Amygdala (tissue), 56 donors: ENCODE data around the gene CABP7.
"Not testable (repeated sequence)": the region's sequence is repeated elsewhere in the genome, so short reads cannot be mapped to it uniquely, and the experiment has no call there.

Source experiments
- DNase-seq, 56 donors: peaks; one replicate each; lab custom pipeline; 2025; lab: John Stamatoyannopoulos, UW

The CABP7 gene

DNA sequence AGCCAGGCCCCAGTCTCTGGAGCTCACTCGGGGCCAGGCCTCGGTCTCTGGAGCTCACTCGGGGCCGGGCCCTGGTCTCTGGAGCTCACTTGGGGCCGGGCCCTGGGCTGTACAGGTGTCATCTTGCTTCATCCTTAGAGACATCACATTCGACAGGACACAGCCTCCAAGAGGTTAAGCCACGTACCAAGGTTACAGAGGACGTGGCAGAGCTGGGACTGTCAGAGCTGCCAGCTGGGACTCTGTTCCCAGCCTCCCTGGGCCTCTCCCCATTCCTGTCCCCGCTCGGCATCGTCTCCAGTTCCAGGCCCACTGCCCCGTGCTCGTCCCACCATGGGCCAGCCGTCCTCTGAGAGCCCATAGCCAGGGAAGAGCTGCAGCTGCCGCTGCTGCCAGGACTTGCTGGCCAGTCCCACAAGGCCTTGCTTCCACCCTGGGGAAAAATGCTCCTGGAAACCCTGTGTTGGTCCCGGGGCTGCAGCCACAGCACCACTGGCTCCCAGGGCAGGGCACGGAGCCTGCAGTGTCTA is 19.6 kb downstream of the CABP7 start:
- no peak for DNase-seq

DNA sequence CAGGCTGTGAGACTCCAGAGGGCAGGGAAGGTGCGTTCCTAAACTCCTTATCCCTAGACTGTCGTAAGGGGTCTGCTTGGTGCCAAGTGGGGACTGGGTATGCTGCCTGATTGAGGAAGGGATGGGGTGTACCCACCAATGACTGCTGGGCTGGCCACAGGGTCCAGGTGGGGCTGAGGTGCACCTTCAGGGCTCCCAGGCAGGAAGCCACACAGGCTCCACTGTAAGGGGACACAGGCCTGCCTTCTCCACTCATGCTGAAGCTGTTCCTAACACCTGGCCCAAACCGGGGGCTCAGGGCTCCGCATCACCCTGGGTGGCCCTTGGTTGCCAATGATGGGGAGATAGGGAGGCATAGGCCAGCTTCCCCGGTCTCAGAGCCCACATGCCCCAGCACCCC is 20.4 kb downstream of the CABP7 start:
- no peak for DNase-seq

DNA sequence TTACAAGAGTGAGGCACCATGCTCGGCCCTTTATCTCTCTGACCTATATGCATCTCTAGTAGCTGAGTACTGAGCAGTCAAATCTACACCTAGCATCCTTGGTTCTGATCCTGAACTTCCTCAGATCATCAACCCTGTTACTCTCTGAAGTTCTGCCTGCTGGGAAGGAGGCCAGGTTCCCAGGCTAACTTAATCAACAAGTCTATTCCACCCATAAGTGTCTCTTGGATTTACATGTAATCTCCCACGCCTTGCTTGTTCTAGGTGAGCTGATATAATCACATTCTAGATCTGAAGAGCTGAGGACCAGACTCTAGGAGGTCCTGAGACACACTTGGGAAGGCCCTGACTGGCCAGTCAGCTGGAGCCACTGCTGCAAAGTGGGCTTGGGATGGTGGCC is 22.1 kb downstream of the CABP7 start:
- DNase-seq = no peak

DNA sequence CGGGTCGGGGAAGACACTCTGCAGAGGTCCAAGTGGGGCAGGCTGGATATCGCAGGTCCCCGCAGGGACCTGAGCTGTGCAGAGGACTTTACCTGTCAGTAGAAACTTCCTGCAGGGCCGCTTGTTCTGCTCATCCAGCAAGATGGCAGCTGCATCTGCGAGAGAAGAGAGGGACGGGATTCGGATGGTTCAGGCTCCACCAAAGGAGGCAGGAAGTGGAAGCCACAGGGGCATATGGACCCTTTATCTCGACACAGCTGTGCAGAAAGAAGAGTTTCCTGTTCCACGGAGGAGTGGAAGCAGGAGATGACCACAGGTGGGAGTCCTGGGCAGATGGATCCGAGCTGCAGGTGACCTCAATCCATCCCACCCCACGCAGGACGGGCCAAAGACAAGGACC is 22.5 kb downstream of the CABP7 start:
- no peak for DNase-seq

DNA sequence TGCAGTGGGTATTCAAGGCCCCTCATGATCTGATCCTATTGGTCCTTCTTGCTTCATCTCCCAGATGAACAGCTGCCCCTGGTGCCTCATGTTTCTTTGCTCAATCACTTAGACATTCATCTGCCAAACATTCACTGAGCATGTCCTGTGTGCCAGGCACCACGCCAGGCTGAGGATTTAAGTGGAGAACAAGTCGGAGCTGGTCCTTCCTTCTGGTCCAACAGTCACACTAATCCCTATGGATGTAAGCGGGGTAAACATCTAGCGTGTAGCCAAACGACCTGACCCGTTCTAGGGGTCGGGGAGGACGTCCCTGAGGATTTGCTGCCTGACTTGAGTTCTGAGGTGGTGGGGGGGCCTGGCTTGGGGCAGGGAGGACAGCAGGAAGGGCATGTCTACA is 25.1 kb downstream of the CABP7 start:
- DNase-seq = peak in 10 of 56 donors; percentile 6 to 18 (median 11)

DNA sequence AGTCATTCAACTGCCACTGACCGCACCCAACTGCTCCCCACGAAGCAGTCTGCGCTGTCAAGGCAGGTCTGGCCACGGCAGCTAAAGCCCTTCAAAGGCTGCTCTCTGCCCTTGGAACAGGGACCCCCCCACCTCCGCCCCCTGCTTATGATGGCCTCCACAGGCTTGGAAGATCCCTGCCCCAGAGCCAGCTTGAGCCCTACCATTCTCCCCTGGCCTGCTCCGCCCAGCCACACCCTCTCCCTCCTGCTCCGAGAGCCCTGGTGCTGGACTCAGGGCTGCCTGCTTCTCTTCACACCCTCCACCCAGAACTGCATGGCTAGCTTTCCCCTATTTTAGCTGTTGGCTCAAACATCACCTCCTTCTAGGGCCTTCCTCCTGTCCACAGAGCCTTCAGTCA is 28.0 kb downstream of the CABP7 start:
- no peak for DNase-seq

DNA sequence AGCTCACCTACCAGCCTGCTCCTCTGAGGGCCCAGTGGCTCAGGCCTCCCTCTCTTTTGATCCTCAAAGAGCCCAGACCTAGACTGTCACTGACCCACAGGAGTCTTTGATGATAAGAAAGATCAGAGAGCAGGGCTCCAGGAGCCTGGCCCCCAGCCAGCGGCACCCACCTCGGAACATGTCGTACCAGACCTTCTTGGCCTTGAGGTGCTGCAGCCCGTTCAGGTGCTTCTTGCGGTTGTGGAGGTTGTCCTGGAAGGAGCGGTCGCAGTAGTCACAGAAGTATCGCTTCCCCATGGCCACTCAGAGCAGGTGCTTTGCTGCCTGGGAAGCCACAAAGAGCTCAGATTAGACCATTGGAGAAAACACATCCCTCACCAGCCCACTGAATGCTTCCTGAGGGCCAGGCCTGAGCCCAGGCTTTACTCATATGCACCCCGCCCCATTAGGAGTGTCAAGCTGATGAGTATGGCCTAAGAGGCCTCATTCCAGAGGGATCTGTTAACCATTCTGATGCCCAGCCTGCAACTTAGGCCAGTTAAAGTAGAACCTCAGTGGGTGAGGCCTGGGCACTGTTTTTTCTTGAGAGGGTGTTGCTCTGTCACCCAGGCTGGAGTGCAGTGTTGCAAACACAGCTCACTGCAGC is 28.6 kb downstream of the CABP7 start:
- DNase-seq = no peak

DNA sequence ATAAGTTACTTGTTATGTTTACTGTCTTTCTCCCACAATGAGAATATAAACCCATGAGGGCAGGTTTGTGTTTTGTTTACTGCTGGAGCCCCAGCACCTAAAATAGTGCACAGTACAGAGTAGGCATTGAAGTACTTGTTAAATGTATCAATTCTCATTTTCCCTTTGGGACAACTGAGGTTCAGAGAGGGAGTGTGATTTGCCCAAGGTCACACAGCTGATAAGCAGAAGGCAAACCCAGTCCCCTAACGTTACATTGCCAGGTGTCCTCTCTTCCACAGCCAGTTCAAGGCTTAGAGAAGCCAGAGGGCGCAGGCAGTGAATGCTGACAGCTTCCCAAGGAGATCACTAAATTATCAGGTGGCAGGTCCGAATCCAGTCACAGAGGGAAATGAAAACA is 30.2 kb downstream of the CABP7 start:
- DNase-seq = no peak

DNA sequence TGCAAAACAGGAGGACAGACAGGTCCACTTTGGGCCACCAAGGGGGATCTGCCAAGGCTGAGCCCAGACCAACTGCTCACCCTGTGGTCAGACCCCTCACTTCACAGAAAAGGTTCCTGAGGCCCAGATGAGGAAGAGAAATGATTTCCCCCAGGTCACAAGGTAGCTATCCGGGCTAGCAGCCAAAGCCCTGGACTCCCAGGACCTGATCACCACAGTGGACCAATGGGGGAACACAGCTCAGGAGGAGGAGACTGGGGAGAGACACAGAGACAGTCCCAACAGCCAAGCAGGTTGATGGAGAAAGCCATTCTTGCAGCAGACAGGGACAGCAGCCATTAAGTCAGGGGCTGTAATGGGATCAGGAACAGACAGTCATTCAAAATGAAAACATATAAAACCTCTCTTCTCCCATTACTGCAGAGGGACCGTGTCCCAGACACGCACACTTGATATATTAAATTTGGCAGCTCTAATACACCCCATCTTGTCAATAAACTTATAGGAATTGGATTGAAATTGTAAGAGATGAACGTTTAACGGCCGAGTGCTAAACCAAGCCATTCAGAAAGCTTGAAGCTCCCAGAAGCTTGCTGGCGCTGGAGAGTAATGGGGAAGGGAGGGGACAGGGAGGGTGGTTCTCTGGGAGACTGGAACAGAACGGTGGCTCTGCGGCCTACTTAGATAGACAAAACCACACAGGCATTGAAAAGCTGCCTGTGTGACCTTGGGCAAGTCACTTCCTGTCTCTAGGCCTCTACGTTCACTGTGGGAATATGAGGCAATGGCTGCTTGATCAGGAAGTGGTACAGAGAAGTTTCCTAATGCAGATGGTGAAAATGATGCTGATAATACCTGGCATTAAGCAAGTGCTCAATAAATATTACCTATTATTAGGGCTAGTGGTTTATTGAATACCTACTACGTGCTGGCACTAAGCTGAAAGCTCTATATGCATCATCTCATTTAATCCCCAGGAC is 31.0 kb downstream of the CABP7 start:
- no peak for DNase-seq

DNA sequence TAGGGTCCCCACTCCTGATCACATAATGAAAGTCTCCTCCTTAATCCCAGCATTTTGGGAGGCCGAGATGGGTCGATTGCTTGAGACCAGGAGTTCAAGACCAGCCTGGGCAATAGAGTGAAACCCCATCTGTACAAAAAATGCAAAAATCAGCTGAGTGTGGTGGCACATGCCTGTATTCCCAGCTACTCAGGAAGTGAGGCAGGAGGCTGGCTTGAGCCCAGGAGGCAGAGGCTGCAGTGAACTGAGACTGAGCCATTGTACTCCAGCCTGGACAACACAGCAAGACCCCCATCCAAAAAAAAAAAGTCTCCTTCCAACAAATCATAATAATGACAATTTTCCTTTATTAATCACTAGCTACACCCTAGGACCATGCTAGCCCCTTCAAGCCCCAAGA is 31.9 kb downstream of the CABP7 start:
- DNase-seq = no peak

DNA sequence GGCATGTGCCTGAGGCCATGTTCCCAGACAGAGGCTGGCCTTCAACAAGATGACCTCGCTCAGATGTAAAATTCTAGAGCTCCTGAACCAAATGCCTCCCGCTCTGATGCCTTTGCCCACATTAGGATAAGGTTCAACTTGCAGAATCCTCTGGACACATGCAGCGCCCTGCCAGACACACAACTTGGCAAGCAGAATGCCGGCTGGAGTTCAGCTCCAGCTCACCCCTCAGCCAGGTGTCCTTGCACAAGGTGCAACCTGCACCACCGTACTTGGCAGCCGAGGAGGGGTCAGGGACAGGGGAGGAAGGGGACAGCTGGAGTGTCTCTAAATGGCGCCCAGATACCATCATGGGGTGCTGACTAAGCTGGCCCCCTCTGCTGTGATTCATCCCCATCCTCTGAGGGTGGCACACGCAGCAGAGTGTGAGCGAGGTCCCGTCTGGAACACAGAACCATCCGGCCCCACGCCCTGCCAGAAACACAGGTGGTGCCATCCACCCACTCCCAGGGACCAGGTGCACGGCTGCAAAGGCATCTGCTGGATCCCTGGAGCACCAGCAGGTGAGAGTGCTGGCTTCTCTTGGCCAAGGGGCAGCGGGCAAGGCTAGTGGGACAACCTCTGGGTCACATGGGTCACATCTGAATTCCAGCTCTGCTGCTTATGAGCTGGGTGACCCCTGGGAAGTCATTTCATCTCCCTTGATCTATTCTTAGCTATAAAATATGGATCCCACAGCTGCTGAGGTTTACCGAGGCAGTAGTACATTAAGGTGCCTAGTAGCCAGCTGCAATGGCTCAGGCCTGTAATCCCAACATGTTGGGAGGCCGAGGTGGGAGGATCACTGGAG is 34.2 kb downstream of the CABP7 start:
- no peak for DNase-seq

DNA sequence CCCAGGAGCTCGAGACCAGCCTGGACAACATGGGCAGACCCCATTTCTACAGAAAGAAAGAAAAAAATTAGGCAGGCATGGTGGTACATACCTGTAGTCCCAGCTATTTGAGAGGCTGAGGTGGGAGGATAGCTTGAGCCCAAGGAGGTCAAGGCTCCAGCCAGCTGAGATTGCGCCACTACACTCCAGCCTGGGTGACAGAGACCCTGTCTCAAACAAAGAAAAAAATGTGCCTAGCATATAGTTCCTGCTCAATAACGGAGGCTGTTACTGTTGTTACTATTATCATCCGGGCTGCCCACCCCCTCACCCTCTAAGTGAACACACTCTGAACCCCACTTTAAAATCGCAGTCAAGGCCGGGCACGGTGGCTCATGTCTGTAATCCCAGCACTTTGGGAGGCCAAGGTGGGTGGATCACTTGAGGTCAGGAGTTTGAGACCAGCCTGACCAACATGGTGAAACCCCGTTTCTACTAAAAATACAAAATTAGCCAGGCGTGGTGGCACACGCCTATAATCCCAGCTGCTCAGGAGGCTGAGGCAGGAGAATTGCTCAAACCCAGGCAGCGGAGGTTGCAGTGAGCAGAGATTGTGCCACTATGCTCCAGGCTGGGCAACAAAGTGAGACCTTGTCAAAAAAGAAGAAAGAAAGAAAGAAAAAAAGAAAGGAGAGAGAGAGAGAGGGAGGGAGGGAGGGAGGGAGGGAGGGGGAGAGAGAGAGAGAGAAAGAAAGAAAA is 35.0 kb downstream of the CABP7 start:
- DNase-seq = not testable (repeated sequence)

DNA sequence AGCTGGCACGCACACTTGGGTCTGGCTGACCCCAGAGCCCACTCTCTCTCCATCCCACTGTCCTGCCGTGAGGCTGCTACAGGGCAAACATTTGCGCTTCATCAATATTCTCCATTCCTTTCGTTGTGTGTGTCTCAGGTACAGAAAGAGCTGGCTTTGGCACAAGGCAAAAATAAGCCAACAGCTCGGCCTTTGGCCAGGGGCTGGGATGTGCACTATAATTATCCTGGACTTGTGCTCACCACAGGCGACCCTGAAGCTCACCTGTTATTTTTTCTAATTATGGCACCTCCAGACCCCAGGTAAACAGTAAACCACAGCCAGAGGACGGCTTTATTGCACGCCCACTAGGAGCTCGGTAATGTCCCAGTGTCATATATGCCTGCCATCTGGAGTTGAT is 36.1 kb downstream of the CABP7 start:
- DNase-seq = no peak

DNA sequence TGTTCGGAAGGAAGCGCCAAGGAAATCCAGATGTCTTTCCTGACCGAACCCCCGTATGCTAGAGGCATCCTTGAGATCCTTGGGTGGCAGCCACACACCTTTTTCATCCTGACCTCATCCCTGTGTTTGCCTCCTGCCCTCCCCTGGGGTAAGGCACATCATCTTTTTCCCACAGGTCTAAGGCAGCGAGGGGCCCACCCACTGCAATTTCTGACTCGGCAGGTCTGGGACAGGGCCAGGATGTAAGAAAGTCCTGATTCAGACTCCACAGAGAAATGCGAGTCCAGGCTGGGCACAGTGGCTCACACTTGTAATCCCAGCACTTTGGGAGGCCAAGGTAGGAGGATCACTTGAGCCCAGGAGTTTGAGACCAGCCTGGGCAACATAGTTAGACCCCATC is 36.5 kb downstream of the CABP7 start:
- DNase-seq = no peak

DNA sequence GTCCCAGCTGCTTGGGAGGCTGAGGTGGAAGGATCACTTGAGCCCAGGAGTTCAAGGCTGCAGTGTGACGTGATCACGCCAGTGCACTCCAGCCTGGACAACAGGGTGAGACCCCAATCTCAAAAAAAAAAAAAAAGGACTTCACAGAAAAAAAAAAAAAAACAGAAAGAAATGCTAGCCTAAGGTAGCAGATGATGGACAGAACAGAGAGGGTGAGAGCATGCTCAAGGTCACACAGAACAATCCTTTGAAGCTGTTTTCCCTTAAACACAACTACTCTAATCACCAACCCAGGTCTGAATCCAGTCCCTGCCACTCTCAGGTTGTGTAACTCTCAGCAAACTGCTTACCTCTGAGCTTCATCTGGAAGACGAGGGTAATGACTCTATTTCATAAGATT is 37.3 kb downstream of the CABP7 start:
- DNase-seq = no peak

DNA sequence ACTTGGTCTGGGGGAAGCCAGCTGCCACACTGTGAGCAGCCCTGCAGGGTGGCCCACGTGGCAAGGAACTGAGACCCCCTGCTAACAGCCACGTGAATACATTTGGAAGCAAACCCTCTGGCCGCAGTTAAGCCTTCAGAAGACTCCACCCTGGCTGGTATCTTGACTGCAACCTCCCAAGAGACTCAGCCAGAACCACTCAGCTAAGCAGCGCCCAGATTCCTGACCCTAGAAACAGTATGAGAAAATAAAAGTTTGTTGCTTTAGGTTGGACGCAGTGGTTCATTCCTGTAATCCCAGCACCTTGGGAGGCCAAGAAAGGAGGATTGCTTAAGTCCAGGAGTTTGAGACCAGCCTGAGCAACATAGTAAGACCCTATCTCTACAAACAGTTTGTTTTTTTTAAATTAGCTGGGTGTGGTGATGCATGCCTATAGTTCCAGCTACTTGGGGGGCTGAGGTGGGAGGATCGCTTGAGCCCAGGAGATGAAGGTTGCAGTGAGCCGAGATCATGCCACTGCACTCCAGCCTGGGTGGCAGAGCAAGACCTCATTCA is 38.3 kb downstream of the CABP7 start:
- DNase-seq = no peak

DNA sequence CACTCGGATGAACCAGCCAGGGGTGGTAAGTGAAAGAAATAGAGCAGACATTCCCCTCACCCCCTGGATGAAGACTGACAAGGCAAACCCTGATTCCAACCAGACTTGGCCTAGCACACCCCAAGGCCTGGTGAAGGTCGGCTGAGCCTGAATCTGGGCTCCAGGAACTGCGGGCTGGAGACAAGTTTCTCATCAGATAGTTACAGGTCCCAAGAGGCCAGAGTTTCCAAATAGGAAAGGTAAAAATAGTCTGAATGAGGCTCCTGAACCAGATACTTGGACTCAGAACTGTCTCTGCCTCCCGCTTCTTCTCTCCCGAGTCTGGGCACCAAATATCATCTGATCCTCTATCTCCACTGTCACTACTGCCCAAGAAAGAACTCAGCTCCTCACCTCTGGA is 39.2 kb downstream of the CABP7 start:
- no peak for DNase-seq

DNA sequence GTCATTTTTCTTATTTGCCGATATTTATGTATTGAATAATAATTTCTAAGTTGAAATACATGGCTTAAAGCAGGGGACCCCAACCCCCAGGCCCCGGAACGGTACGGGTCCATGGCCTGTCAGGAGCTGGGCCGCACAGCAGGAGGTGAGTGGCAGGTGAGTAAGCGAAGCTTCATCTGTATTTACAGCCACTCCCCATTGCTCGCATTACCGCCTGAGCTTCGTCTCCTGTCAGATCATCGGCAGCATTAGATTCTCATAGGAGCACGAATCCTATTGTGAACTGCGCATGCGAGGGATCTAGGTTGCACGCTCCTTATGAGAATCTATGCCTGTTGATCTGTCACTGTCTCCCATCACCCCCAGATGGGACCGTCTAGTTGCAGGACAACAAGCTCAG is 42.5 kb downstream of the CABP7 start:
- no peak for DNase-seq

DNA sequence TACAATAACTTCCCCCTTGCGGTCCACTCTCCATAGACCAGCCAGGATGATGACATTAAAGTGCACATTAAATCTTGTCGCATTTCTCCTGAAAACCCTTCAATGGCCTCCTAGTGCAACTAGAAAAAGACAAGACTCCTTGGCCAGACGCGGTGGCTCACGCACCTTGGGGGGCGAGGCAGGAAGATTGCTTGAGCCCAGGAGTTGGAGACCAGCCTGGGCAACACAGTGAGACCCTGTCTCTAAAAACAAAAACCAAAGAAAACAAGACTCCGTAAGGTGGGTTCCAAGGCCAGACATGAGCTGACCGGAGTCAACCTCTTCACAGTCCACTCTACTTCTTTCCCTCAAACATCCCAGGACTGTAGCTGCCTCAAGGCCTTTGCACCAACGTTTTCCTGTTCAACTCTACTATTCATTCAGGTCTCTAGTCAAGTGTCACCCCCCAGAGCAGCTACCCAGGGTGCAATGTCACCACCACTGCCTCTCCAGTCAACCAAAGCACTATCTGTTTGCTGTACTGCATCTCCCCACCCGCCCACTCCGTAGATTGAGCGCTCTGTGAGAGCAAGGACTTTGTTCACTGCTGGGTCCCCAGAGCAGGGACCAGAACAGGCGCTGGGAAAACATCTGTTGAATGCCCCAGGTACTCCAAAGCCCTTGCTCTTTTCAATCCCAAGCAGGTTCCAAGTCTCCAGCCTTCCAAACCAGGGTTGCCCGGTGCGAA is 46.3 kb downstream of the CABP7 start:
- peak in 1 of 56 donors; percentile 50 for DNase-seq
